Measurements from ENCODE around the gene QDPR.

The QDPR gene

GRCh38 chr4:17511950-17512795, at the start of gene QDPR:
TSS of gene QDPR (minus strand) at chr4:17512090. CDS start at chr4:17512054, 36 bp downstream.
- Mint-ChIP-seq H3K27ac (peak within 1 kb of the TSS; percentile 98), H3K4me1 (ENCODE audit: low read depth) (peaks cover 31% of the 10 kb centered on the region), H3K9me3 (ENCODE audit: low read depth) (no peaks in the 10 kb centered on the region), H3K36me3 (peaks cover 3% of the 10 kb centered on the region), H3K4me3 (peak within 1 kb of the TSS; percentile 99), H3K27me3 (peaks cover 5% of the 10 kb centered on the region)

DNA sequence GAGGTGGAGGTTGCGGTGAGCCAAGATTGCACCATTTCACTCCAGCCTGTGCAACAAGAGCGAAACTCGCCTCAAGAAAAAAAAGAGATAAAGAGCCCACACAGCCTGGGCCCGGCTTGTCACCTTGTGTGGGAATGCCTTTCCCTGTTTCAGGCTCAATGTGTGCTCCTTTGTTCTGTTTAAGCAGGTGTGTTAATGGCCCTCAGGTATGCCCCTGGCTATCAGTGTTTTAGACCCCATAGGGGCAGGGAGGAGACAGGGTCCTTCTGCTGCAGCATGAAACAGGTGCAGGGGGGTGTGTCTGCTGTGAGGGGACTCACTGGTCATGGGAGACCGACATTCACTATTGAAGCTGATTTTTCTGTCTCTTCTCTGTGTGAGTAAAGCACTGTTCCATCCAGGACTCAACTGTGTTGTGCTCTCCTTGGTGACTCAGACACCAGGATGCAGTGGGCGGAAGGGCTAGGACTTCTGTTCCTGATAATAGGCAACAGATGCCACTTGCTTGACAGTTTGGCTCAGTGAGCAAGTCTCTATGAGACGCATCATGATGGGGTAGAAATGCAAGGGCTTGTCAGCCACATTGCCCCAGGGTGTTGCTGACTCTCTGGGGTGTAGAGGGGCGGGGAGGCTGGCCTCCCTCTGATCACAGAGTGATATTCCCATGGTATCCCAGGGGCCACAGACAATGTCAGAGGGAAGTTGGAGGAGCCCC, 49.5 kb upstream of the QDPR start:
- Mint-ChIP-seq H3K36me3 (no peaks in the 10 kb centered on the region), H3K27ac (no peak overlapping the region), H3K4me1 (ENCODE audit: low read depth) (no peaks in the 10 kb centered on the region), H3K4me3 (no peak overlapping the region), H3K9me3 (ENCODE audit: low read depth) (no peaks in the 10 kb centered on the region), H3K27me3 (peaks cover 3% of the 10 kb centered on the region)

DNA sequence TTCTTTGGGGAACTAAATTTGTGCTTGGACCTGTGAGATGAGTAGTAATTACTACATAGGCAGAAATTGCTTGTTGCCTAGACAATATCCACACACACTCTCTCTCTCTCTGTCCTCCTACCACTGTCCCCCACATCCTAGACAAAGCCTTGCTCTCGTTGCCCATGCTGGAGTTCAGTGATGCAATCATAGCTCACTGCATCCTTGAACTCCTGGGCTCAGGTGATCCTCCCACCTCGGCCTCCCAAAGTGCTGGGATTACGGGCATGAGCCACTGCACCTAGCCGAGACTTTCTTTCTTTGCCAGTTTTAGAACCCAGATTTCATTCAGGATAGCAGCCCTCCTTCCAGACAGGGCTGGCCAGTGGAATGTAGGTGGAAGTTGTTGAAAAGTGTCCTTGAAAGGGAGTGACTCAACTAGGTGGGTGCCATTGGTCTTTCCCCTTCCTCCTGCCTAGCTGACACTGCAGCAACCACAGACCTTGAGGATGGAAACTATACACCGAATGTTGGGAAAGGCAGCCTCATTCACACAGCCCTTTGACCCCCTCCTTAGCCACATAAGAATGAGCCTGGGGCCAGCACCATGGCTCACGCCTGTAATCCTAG, 48.3 kb upstream of the QDPR start:
- Mint-ChIP-seq H3K27ac (no peak overlapping the region), H3K27me3 (peaks cover under 1% of the 10 kb centered on the region), H3K4me3 (no peak overlapping the region), H3K9me3 (ENCODE audit: low read depth) (no peaks in the 10 kb centered on the region), H3K36me3 (no peaks in the 10 kb centered on the region), H3K4me1 (ENCODE audit: low read depth) (no peaks in the 10 kb centered on the region)

GRCh38 chr4:17559709-17560048, 47.8 kb upstream of the QDPR start:
- Mint-ChIP-seq H3K36me3 (no peaks in the 10 kb centered on the region), H3K4me3 (no peak overlapping the region), H3K27me3 (no peaks in the 10 kb centered on the region), H3K4me1 (ENCODE audit: low read depth) (no peaks in the 10 kb centered on the region), H3K27ac (no peak overlapping the region), H3K9me3 (ENCODE audit: low read depth) (no peaks in the 10 kb centered on the region)

- no peaks in the 10 kb centered on the region for H3K4me1 Mint-ChIP-seq (ENCODE audit: low read depth)
- H3K9me3 Mint-ChIP-seq (ENCODE audit: low read depth): no peaks in the 10 kb centered on the region
- H3K36me3 Mint-ChIP-seq: no peaks in the 10 kb centered on the region
- H3K27ac Mint-ChIP-seq: no peak overlapping the region
- no peak overlapping the region for H3K4me3 Mint-ChIP-seq
- no peaks in the 10 kb centered on the region for H3K27me3 Mint-ChIP-seq
Measured at GRCh38 chr4:17558941-17559708, 47.2 kb upstream of the QDPR start.

DNA sequence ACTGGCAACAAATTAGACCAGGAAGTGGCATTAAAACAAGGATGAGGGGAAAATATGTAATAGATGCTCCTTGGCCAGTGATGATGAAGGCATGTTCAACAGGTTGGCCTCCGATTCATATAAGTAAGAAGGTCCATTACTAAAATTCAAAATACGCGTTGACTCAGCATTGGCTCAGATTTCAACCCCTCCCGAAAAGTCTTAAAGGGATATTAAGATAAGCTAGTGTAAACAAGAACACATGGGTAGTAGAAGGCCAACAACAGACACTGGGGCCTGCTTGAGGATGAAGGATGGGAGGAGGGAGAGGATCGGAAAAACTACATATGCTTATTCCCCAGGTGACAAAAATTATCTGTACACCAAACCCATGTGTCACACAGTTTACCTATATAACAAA, 46.0 kb upstream of the QDPR start:
- Mint-ChIP-seq H3K4me1 (ENCODE audit: low read depth) (no peaks in the 10 kb centered on the region), H3K9me3 (ENCODE audit: low read depth) (no peaks in the 10 kb centered on the region), H3K36me3 (no peaks in the 10 kb centered on the region), H3K27ac (no peak overlapping the region), H3K27me3 (peaks cover 1% of the 10 kb centered on the region), H3K4me3 (no peak overlapping the region)

GRCh38 chr4:17556498-17556897, 44.6 kb upstream of the QDPR start:
- no peaks in the 10 kb centered on the region for H3K4me1 Mint-ChIP-seq (ENCODE audit: low read depth)
- no peak overlapping the region for H3K4me3 Mint-ChIP-seq
- H3K36me3 Mint-ChIP-seq: no peaks in the 10 kb centered on the region
- H3K27ac Mint-ChIP-seq: no peak overlapping the region
- H3K9me3 Mint-ChIP-seq (ENCODE audit: low read depth): no peaks in the 10 kb centered on the region
- peaks cover 1% of the 10 kb centered on the region for H3K27me3 Mint-ChIP-seq

DNA sequence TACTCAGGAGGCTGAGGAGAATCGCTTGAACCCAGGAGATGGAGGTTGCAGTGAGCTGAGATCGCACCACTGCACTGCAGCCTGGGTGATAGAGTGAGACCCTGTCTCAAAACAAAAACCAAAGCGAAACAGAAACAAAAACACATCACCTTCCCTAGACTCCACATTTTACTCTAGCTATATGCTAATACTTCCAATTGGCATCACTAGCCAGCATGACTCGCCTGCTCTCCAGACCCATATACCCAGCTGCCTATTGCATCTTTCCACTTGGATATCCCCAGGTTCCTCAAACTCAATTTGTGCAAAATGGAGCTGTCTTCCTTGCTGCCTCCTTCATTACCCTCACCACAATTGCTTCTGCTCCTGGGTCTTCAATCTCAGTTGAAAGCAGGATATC, 42.7 kb upstream of the QDPR start:
- H3K4me1 Mint-ChIP-seq (ENCODE audit: low read depth): no peaks in the 10 kb centered on the region
- H3K27me3 Mint-ChIP-seq: peaks cover 4% of the 10 kb centered on the region
- no peak overlapping the region for H3K27ac Mint-ChIP-seq
- H3K36me3 Mint-ChIP-seq: no peaks in the 10 kb centered on the region
- H3K4me3 Mint-ChIP-seq: no peak overlapping the region
- H3K9me3 Mint-ChIP-seq (ENCODE audit: low read depth): no peaks in the 10 kb centered on the region

- H3K27ac Mint-ChIP-seq: no peak overlapping the region
- H3K4me3 Mint-ChIP-seq: no peak overlapping the region
- peaks cover 4% of the 10 kb centered on the region for H3K27me3 Mint-ChIP-seq
- H3K36me3 Mint-ChIP-seq: no peaks in the 10 kb centered on the region
- H3K4me1 Mint-ChIP-seq (ENCODE audit: low read depth): peaks cover 2% of the 10 kb centered on the region
- no peaks in the 10 kb centered on the region for H3K9me3 Mint-ChIP-seq (ENCODE audit: low read depth)
Measured at GRCh38 chr4:17552427-17552826, 40.5 kb upstream of the QDPR start.

GRCh38 chr4:17550549-17550948, 38.7 kb upstream of the QDPR start:
- no peaks in the 10 kb centered on the region for H3K9me3 Mint-ChIP-seq (ENCODE audit: low read depth)
- peaks cover 4% of the 10 kb centered on the region for H3K27me3 Mint-ChIP-seq
- no peak overlapping the region for H3K27ac Mint-ChIP-seq
- H3K36me3 Mint-ChIP-seq: no peaks in the 10 kb centered on the region
- H3K4me1 Mint-ChIP-seq (ENCODE audit: low read depth): peaks cover 2% of the 10 kb centered on the region
- H3K4me3 Mint-ChIP-seq: no peak overlapping the region

- H3K4me3 Mint-ChIP-seq: no peak overlapping the region
- no peak overlapping the region for H3K27ac Mint-ChIP-seq
- H3K9me3 Mint-ChIP-seq (ENCODE audit: low read depth): no peaks in the 10 kb centered on the region
- H3K4me1 Mint-ChIP-seq (ENCODE audit: low read depth): peaks cover 2% of the 10 kb centered on the region
- H3K36me3 Mint-ChIP-seq: no peaks in the 10 kb centered on the region
- H3K27me3 Mint-ChIP-seq: peaks cover 2% of the 10 kb centered on the region
Measured at GRCh38 chr4:17546678-17547077, 34.8 kb upstream of the QDPR start.

DNA sequence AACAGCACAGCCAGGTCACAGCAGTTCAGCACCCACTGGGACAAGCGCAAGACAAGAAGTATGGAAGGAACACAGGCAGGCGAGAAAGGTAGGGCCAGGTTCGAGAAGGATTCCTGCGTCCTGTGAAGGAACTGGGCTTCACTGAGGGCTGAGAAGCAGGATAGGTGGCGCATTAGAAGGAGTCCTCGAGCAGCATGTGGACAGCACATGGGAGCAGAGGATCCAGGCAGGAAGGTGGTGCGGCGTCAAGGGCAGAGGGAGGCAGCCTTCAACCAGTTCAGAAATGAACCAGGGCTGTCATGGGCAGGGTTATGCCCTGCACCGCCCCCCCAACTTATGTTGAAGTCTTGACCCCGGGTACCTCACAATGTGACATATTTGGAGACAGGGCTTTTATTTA, 34.3 kb upstream of the QDPR start:
- Mint-ChIP-seq H3K9me3 (ENCODE audit: low read depth) (no peaks in the 10 kb centered on the region), H3K27ac (no peak overlapping the region), H3K27me3 (peaks cover 4% of the 10 kb centered on the region), H3K4me1 (ENCODE audit: low read depth) (peaks cover 2% of the 10 kb centered on the region), H3K36me3 (no peaks in the 10 kb centered on the region), H3K4me3 (no peak overlapping the region)

- no peaks in the 10 kb centered on the region for H3K36me3 Mint-ChIP-seq
- no peak overlapping the region for H3K4me3 Mint-ChIP-seq
- H3K27ac Mint-ChIP-seq: no peak overlapping the region
- H3K9me3 Mint-ChIP-seq (ENCODE audit: low read depth): no peaks in the 10 kb centered on the region
- peaks cover 4% of the 10 kb centered on the region for H3K27me3 Mint-ChIP-seq
- peaks cover 2% of the 10 kb centered on the region for H3K4me1 Mint-ChIP-seq (ENCODE audit: low read depth)
Measured at GRCh38 chr4:17545374-17546140, 33.7 kb upstream of the QDPR start.

GRCh38 chr4:17544831-17545234, 32.9 kb upstream of the QDPR start:
- H3K27me3 Mint-ChIP-seq: peaks cover 4% of the 10 kb centered on the region
- peaks cover 2% of the 10 kb centered on the region for H3K4me1 Mint-ChIP-seq (ENCODE audit: low read depth)
- H3K36me3 Mint-ChIP-seq: no peaks in the 10 kb centered on the region
- H3K4me3 Mint-ChIP-seq: no peak overlapping the region
- H3K9me3 Mint-ChIP-seq (ENCODE audit: low read depth): no peaks in the 10 kb centered on the region
- no peak overlapping the region for H3K27ac Mint-ChIP-seq

All from activated naive CD8-positive, alpha-beta T cell (primary cell).